H54 (cell line): Measurements from ENCODE around the gene GNA15.

Experiments used
- DNase-seq: peaks from one replicate; pipeline ENCODE4 v3.0.0; 2011; ENCODE audit warnings: low spot score, mixed read lengths; ENCODE audit not compliant: insufficient read length
- FAIRE-seq: peaks from 3 replicates; lab custom pipeline; 2011; peaks lifted over from hg19 to GRCh38; lab: Jason Lieb, UNC
- POLR2A ChIP-seq: IDR thresholded peaks from 2 replicates; pipeline ENCODE4 v1.6.1; 2011; ENCODE audit warnings: low read depth, mild to moderate bottlenecking, low read length

The GNA15 gene

GRCh38 chr19:3211191-3211590 is 75.4 kb downstream of the GNA15 start:
- FAIRE-seq = no peak
- no peak for DNase-seq
- no peak for TF ChIP-seq POLR2A

GRCh38 chr19:3213159-3213558 is 77.3 kb downstream of the GNA15 start:
- TF ChIP-seq POLR2A = no peak
- FAIRE-seq (no peak), DNase-seq (no peak)
